OCI-LY1 (cell line): ENCODE measurements around the gene RNF8.

Experiments
- H2AFZ ChIP-seq: fragments of 200-600 bp; sonication (generic), shearing (Covaris generic); 2 replicates; pipeline ENCODE4 v1.6.0; 2014; ENCODE audit warnings: antibody characterized with exemption, mild to moderate bottlenecking, low read length
- H3F3A ChIP-seq: fragments of 200-600 bp; sonication (generic), shearing (Covaris generic); 2 replicates; pipeline ENCODE4 v1.6.0; 2014; ENCODE audit warnings: mild to moderate bottlenecking, antibody characterized with exemption, low read length, moderate library complexity; ENCODE audit not compliant: insufficient read depth
- H3K27ac ChIP-seq: fragments of 200-600 bp; sonication (generic); 2 replicates; pipeline ENCODE4 v1.5.1; 2014; ENCODE audit warnings: low read length, mixed run types, mild to moderate bottlenecking, low read depth; ENCODE audit not compliant: poor library complexity, severe bottlenecking
- H3K27me3 ChIP-seq: fragments of 200-600 bp; sonication (generic); 2 replicates; pipeline ENCODE4 v1.6.0; 2014; ENCODE audit warnings: antibody characterized with exemption, mild to moderate bottlenecking, low read length, moderate library complexity; ENCODE audit not compliant: insufficient read depth
- H3K36me3 ChIP-seq: fragments of 200-600 bp; sonication (generic); 2 replicates; pipeline ENCODE4 v1.6.1; 2014; ENCODE audit warnings: mild to moderate bottlenecking, antibody characterized with exemption, low read length, moderate library complexity, mixed read lengths; ENCODE audit not compliant: insufficient read depth
- H3K4me1 ChIP-seq: fragments of 200-600 bp; sonication (generic); 2 replicates; pipeline ENCODE4 v1.5.1; 2014; ENCODE audit warnings: mild to moderate bottlenecking, low read length, moderate library complexity; ENCODE audit not compliant: insufficient read depth, severe bottlenecking
- H3K4me2 ChIP-seq: fragments of 200-600 bp; sonication (generic), shearing (Covaris generic); 2 replicates; pipeline ENCODE4 v1.6.1; 2014; ENCODE audit warnings: low read length
- H3K4me3 ChIP-seq: fragments of 200-600 bp; sonication (generic); 2 replicates; pipeline ENCODE4 v1.5.1; 2014; ENCODE audit warnings: low read length, low read depth, mild to moderate bottlenecking, mixed read lengths; ENCODE audit not compliant: poor library complexity, severe bottlenecking
- H3K79me2 ChIP-seq: fragments of 200-600 bp; shearing (Covaris generic); 2 replicates; pipeline ENCODE4 v1.6.1; 2016; ENCODE audit warnings: mixed run types, low read length, mixed read lengths; ENCODE audit not compliant: insufficient read depth
- H3K9ac ChIP-seq: fragments of 200-600 bp; sonication (generic), shearing (Covaris generic); 2 replicates; pipeline ENCODE4 v1.6.1; 2014; ENCODE audit warnings: mild to moderate bottlenecking, low read length, mixed read lengths
- H3K9me2 ChIP-seq: fragments of 200-600 bp; sonication (generic), shearing (Covaris generic); 2 replicates; pipeline ENCODE4 v1.6.1; 2014; ENCODE audit warnings: low read depth, mild to moderate bottlenecking, low read length, mixed read lengths
- H3K9me3 ChIP-seq: fragments of 200-600 bp; shearing (Covaris generic); 2 replicates; pipeline ENCODE4 v1.6.1; 2014; ENCODE audit warnings: low read length, mixed read lengths
- H4K20me1 ChIP-seq: fragments of 200-600 bp; sonication (generic), shearing (Covaris generic); 2 replicates; pipeline ENCODE4 v1.6.0; 2016; ENCODE audit warnings: mild to moderate bottlenecking, low read length; ENCODE audit not compliant: insufficient read depth
- EZH2 ChIP-seq: fragments of 200-600 bp; sonication (generic), shearing (Covaris generic); IDR thresholded peaks from 2 replicates; pipeline ENCODE4 v1.8.0; 2017; ENCODE audit warnings: borderline replicate concordance, mixed run types, mild to moderate bottlenecking, antibody characterized with exemption, low read length, moderate library complexity, mixed read lengths
- TF ChIP-seq, protein P1 (sequence below): fragments of 200-600 bp; sonication (generic), shearing (Covaris generic); IDR thresholded peaks from 2 replicates; pipeline ENCODE4 v1.5.1; 2017; ENCODE audit warnings: mild to moderate bottlenecking, antibody characterized with exemption, low read length, moderate library complexity, mixed read lengths

Gene RNF8

DNA sequence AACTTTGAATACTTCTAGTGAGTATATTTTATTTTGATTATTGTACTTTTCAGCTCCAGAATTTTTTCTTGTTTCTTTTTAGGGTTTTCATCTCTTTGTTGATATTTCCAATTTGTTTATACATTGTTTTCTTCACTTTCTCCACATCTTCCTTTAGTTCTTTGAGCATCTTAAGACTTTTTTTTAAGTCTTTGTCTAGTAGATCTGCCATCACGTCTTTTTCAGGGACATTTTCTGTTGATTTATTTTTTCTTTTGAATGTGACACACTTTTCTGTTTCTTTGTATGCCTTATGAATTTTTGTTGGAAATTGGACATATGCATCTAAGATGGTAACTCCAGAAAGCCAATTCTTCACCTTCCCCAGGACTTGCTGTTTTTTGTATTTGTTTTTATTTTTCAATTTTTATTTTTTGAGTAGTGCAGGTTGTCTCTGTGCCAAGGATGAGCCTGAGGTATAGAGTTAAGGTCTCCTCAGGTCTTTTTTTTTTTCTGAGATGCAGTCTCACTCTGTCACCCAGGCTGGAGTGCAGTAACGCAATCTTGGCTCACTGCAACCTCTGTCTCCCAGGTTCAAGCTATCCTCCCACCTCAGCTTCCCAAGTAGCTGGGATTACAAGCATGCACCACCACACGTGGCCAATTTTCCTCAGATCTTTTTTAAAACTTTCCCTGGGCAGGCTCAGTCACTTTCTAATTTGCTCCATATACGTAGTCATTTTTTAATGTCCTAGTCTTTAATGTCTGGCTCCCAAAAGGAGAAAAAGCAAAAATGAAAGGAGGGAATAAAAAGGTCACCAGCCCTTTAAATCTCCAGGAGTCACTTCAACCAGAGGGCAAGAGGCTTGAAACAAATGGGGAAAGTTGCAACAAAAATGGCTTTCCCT is 72.5 kb downstream of the RNF8 start:
- no peak overlapping the region for H3K4me2 ChIP-seq
- no peaks in the 10 kb centered on the region for H3K79me2 ChIP-seq
- no peak overlapping the region for H3K27ac ChIP-seq
- no peaks in the 10 kb centered on the region for H3K9me3 ChIP-seq
- no peaks in the 10 kb centered on the region for H3K27me3 ChIP-seq
- no peak overlapping the region for H2AFZ ChIP-seq
- no peak for TF ChIP-seq EZH2
- TF ChIP-seq, protein P1, sequence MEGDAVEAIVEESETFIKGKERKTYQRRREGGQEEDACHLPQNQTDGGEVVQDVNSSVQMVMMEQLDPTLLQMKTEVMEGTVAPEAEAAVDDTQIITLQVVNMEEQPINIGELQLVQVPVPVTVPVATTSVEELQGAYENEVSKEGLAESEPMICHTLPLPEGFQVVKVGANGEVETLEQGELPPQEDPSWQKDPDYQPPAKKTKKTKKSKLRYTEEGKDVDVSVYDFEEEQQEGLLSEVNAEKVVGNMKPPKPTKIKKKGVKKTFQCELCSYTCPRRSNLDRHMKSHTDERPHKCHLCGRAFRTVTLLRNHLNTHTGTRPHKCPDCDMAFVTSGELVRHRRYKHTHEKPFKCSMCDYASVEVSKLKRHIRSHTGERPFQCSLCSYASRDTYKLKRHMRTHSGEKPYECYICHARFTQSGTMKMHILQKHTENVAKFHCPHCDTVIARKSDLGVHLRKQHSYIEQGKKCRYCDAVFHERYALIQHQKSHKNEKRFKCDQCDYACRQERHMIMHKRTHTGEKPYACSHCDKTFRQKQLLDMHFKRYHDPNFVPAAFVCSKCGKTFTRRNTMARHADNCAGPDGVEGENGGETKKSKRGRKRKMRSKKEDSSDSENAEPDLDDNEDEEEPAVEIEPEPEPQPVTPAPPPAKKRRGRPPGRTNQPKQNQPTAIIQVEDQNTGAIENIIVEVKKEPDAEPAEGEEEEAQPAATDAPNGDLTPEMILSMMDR = no peak
- no peaks in the 10 kb centered on the region for H3F3A ChIP-seq
- peaks cover 4% of the 10 kb centered on the region for H3K4me1 ChIP-seq
- H3K4me3 ChIP-seq = no peak overlapping the region
- H3K9me2 ChIP-seq = no peaks in the 10 kb centered on the region
- H4K20me1 ChIP-seq = no peaks in the 10 kb centered on the region
- no peak overlapping the region for H3K9ac ChIP-seq
- H3K36me3 ChIP-seq = no peaks in the 10 kb centered on the region; the same call in 1 of the 2 replicates

DNA sequence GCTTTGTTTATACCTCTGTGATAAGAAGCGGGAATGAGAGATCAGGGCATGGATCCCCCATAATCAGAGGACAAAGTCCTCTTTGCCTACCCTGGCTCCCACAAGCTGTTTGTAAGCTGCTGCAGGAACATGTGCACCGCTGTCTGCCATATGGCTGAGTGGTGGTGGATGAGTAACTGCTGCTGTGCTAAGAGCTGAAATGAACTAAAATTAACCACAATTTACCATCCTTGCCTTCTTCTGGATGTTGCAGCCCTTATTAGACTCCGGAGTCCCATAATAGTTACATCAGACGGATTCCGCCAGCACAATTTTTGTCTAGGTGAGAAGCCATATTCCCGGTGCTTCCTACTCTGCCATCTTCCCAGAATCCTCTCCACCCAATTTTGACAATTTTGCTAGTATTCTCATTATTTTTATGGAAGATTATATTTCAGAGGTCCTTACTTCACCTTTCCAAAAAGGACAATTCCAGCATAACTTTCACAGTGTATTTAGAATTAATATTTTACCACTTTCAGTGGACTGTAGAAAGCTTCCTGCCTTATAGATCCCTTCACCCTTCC is 73.2 kb downstream of the RNF8 start:
- Histone ChIP-seq H4K20me1 (no peaks in the 10 kb centered on the region), H3K9me3 (no peaks in the 10 kb centered on the region), H3K36me3 (no peaks in the 10 kb centered on the region; the same call in 1 of the 2 replicates), H3K4me2 (no peak overlapping the region), H3K9me2 (no peaks in the 10 kb centered on the region), H2AFZ (no peak overlapping the region), H3K4me1 (peaks cover 4% of the 10 kb centered on the region), H3K79me2 (no peaks in the 10 kb centered on the region), H3K4me3 (no peak overlapping the region), H3K9ac (no peak overlapping the region), H3K27ac (no peak overlapping the region), H3F3A (no peaks in the 10 kb centered on the region), H3K27me3 (no peaks in the 10 kb centered on the region)
- TF ChIP-seq, protein P1 = no peak
- TF ChIP-seq EZH2 = no peak

DNA sequence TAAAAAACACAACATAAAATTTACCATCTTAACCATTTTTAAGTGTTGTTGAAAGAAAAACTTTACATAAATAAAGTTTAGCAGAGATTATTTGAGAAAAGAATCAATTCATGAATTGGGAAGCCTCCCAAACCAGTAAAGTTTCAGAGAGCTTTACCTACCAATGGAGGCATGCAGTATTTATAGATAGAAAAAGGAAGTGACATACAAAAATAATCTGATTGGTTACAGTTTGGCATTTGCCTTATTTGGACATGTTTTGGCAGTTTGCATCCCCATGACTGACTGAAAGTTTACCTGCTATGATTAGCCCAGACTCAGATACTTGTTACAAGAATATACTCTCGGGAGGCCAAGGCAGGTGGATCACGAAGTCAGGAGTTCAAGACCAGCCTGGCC is 75.6 kb downstream of the RNF8 start:
- no peaks in the 10 kb centered on the region for H3K79me2 ChIP-seq
- H3F3A ChIP-seq = no peaks in the 10 kb centered on the region
- H3K36me3 ChIP-seq = no peaks in the 10 kb centered on the region; the same call in 1 of the 2 replicates
- no peaks in the 10 kb centered on the region for H3K9me3 ChIP-seq
- TF ChIP-seq, protein P1 = no peak
- TF ChIP-seq EZH2 = no peak
- H3K9ac ChIP-seq = no peak overlapping the region
- no peak overlapping the region for H3K27ac ChIP-seq
- H3K4me1 ChIP-seq = peaks cover 17% of the 10 kb centered on the region
- no peak overlapping the region for H3K4me2 ChIP-seq
- no peaks in the 10 kb centered on the region for H3K27me3 ChIP-seq
- H4K20me1 ChIP-seq = no peaks in the 10 kb centered on the region
- H2AFZ ChIP-seq = no peak overlapping the region
- no peaks in the 10 kb centered on the region for H3K9me2 ChIP-seq
- H3K4me3 ChIP-seq = no peak overlapping the region
